GM12873 (cell line): ENCODE data around the gene PRSS8.

Experiments used
- TF ChIP-seq, protein P1 (sequence below): IDR thresholded peaks from 2 replicates; pipeline ENCODE4 v1.5.1; 2012; ENCODE audit warnings: low read depth, mild to moderate bottlenecking, moderate library complexity, low read length, control low read depth; ENCODE audit not compliant: insufficient read depth; ENCODE audit errors: missing control alignments

Gene PRSS8

GRCh38 chr16:31087481-31087880 lies 48.0 kb downstream of the PRSS8 start:
- TF ChIP-seq, protein P1, sequence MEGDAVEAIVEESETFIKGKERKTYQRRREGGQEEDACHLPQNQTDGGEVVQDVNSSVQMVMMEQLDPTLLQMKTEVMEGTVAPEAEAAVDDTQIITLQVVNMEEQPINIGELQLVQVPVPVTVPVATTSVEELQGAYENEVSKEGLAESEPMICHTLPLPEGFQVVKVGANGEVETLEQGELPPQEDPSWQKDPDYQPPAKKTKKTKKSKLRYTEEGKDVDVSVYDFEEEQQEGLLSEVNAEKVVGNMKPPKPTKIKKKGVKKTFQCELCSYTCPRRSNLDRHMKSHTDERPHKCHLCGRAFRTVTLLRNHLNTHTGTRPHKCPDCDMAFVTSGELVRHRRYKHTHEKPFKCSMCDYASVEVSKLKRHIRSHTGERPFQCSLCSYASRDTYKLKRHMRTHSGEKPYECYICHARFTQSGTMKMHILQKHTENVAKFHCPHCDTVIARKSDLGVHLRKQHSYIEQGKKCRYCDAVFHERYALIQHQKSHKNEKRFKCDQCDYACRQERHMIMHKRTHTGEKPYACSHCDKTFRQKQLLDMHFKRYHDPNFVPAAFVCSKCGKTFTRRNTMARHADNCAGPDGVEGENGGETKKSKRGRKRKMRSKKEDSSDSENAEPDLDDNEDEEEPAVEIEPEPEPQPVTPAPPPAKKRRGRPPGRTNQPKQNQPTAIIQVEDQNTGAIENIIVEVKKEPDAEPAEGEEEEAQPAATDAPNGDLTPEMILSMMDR, result no peak

DNA sequence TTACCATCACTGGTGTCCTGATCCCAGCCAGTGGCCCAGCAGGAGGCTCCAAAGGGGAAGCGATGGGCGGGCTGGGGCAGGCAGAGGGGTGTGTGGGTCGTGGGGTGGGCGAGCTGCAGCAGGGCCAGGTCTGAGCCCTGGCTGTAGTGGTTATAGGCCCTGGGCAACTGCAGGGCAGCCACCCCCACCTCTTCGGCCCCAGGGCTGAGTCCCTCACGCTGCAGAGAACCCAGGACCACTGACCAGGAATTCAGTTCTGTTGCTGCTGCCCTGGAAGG lies 49.0 kb downstream of the PRSS8 start:
- TF ChIP-seq, protein P1, result no peak

DNA sequence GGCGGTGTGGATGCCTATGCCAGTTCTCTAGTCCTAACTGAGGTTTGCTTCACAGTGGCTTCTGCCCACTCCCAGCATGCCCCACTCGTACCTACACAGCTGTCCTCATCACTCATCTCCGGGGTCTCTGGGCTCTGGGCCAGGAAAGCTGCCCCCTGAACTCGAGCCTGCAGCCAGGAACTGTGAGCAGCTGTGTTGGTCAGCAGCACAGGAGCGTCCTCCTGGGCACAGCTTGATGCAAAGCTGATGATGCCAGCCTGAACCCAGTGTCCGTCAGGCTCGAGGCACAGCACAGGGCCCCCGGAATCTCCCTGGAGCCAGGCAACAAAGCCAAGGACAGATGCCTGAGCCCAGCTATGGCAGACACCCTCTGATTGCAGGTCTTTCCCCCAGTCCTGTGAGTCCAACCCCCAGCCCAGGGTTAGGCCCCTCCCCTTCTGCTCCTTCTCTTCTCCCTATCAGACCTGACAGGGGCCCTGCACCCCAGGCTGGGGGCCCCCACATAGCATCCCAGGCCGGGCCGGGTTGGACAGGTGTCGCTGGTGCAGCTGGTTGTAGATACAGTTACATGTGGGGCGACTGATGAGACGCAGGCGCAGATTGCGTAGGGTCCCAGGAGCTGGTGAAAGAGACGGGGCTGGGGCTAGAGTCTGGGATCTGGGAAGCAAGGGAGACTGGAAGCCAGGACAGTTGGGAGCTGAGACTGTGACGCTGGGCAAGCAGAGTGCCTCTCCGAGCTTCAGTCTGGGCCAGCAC lies 49.5 kb downstream of the PRSS8 start:
- TF ChIP-seq, protein P1, result no peak

- TF ChIP-seq, protein P1, result no peak
Observed at GRCh38 chr16:31085411-31085810, 50.1 kb downstream of the PRSS8 start.

- TF ChIP-seq, protein P1, result no peak
Observed at GRCh38 chr16:31084584-31085302, 50.8 kb downstream of the PRSS8 start.

DNA sequence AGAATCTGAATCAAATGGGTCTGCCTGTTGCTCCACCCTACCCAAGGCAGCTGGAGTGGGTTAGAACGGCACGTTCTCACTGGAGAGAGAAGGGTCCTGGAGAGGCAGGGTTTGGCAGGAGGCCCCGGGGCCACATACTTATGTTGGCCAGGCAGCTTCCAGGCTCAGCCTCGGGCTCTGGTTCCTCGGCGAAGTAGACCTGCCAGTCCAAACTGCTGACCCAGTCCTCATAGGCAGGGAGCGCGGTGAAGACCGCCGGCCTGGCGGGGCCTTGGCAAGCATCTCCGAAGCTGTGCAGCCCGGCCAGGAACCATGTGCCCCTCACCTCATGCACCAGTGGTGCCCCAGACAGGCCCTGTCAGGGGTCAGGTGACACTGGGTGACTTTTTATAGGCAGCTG lies 51.5 kb downstream of the PRSS8 start:
- TF ChIP-seq, protein P1, result no peak

- TF ChIP-seq, protein P1, result no peak
Observed at GRCh38 chr16:31083556-31083955, 52.0 kb downstream of the PRSS8 start.
